ENCODE data around the gene ADCY3. TPM values are rescaled to one million over a fixed set of nuclear protein-coding genes. Genes with fewer than 3 reads are reported as not detected.

ADCY3 gene
- polyA plus RNA-seq, 1 donor from 2014 or later: 28.8 TPM

GRCh38 chr2:24771061-24771460, 149.0 kb downstream of the ADCY3 start:
- Histone ChIP-seq H3K4me3 (ENCODE audit: low read length) (no peak overlapping the region), H3K4me2 (ENCODE audit: low read length) (no peak overlapping the region), H3K36me3 (ENCODE audit: insufficient read depth, low read length) (no peaks in the 10 kb centered on the region), H2AFZ (ENCODE audit: low read depth, low read length) (no peak overlapping the region), H3K9me3 (ENCODE audit: low read length) (no peaks in the 10 kb centered on the region), H4K20me1 (ENCODE audit: insufficient read depth) (no peaks in the 10 kb centered on the region), H3K9me2 (ENCODE audit: insufficient read depth, low read length) (no peaks in the 10 kb centered on the region), H3F3A (ENCODE audit: insufficient read depth, low read length, poor library complexity, severe bottlenecking) (no peaks in the 10 kb centered on the region), H3K27ac (ENCODE audit: low read length) (no peak overlapping the region), H3K79me2 (replicated peaks; ENCODE audit: insufficient read depth, low read length) (no peaks in the 10 kb centered on the region), H3K9ac (ENCODE audit: low read length) (no peak overlapping the region), H3K27me3 (ENCODE audit: insufficient read depth, low read depth, low read length) (no peaks in the 10 kb centered on the region)
- no peak for TF ChIP-seq SMC3 (conservative IDR thresholded peaks at IDR 0.05; ENCODE audit: poor library complexity)
- no peak for TF ChIP-seq CTCF (IDR thresholded peaks at IDR 0.05; ENCODE audit: poor library complexity, severe bottlenecking)
- no peak for TF ChIP-seq EZH2 (IDR thresholded peaks at IDR 0.05; ENCODE audit: borderline replicate concordance, insufficient read depth, low read length, poor library complexity, severe bottlenecking)
- TF ChIP-seq EP300 (conservative IDR thresholded peaks at IDR 0.05; ENCODE audit: poor library complexity, severe bottlenecking): no peak
- no peak for TF ChIP-seq MXI1 (conservative IDR thresholded peaks at IDR 0.05; ENCODE audit: poor library complexity, severe bottlenecking)
- TF ChIP-seq POLR2AphosphoS5 (IDR thresholded peaks at IDR 0.05): no peak
- TF ChIP-seq TAF1 (IDR thresholded peaks at IDR 0.05; ENCODE audit: low read depth): no peak
- no peak for TF ChIP-seq REST (IDR thresholded peaks at IDR 0.05; ENCODE audit: borderline replicate concordance)
- TF ChIP-seq RAD21 (conservative IDR thresholded peaks at IDR 0.05): no peak

Small RNAs within 50 kb of the gene (small RNA-seq; reads per million reads assigned to genes)
- gene AC013267.1 (0 reads per million in 3 experiments), gene RF00016 (0 to 0.07 (median 0) reads per million in 3 experiments)

Other genes with a start within 250 kb of the ADCY3 start
- 27.4 and 33.6 TPM in 2 replicates for gene PTRHD1, start 126.8 kb downstream of the ADCY3 start, polyA plus RNA-seq
- 4.4 and 4.6 TPM in 2 replicates for gene CENPO, start 126.8 kb downstream of the ADCY3 start, polyA plus RNA-seq
- gene DNAJC27, start 51.7 kb upstream of the ADCY3 start, polyA plus RNA-seq: 22.4 and 24.0 TPM in 2 replicates
- 29.3 and 30.6 TPM in 2 replicates for gene EFR3B, start 121.8 kb upstream of the ADCY3 start, polyA plus RNA-seq
- gene POMC, start 248.3 kb upstream of the ADCY3 start, polyA plus RNA-seq: not detected in 2 replicates

Data from neural cell (in vitro differentiated cells).